GM15510 (cell line): Measurements from ENCODE around the gene TRIM56.

ENCODE experiments used
- POLR2A ChIP-seq: IDR thresholded peaks from 3 replicates; pipeline ENCODE4 v1.6.1; 2011; ENCODE audit warnings: borderline replicate concordance; ENCODE audit not compliant: insufficient read length; ENCODE audit errors: extremely low read depth

Gene TRIM56

GRCh38 chr7:101085162-101085964 is at the start of gene TRIM56:
TRIM56 (plus strand) TSS chr7:101085481; CDS start chr7:101087313, 1,832 bp downstream.
- TF ChIP-seq POLR2A: peak; percentile 68

- TF ChIP-seq POLR2A: no peak
Measured at GRCh38 chr7:101035941-101036340, 49.3 kb upstream of the TRIM56 start.

- no peak for TF ChIP-seq POLR2A
Measured at GRCh38 chr7:101058355-101058754, 26.9 kb upstream of the TRIM56 start.

- TF ChIP-seq POLR2A: no peak
Measured at GRCh38 chr7:101059620-101059942, 25.7 kb upstream of the TRIM56 start.

GRCh38 chr7:101060992-101061391 is 24.3 kb upstream of the TRIM56 start:
- no peak for TF ChIP-seq POLR2A

- TF ChIP-seq POLR2A: no peak
Measured at GRCh38 chr7:101066141-101066832, 19.0 kb upstream of the TRIM56 start.

GRCh38 chr7:101066833-101067177 is 18.5 kb upstream of the TRIM56 start:
- no peak for TF ChIP-seq POLR2A

- TF ChIP-seq POLR2A: no peak
Measured at GRCh38 chr7:101068401-101068800, 16.9 kb upstream of the TRIM56 start.

GRCh38 chr7:101075646-101076045 is 9.6 kb upstream of the TRIM56 start:
- TF ChIP-seq POLR2A: no peak

GRCh38 chr7:101077303-101078086 is 7.8 kb upstream of the TRIM56 start:
- TF ChIP-seq POLR2A: no peak

GRCh38 chr7:101081432-101081831 is 3.8 kb upstream of the TRIM56 start:
- TF ChIP-seq POLR2A: no peak

GRCh38 chr7:101084865-101085161 is 468 bp upstream of the TRIM56 start:
- TF ChIP-seq POLR2A: no peak

GRCh38 chr7:101087334-101088068 is 2.2 kb downstream of the TRIM56 start:
- no peak for TF ChIP-seq POLR2A

- no peak for TF ChIP-seq POLR2A
Measured at GRCh38 chr7:101088069-101088425, 2.8 kb downstream of the TRIM56 start.
